Loucy (cell line): ENCODE results near the gene KIF21A.

ENCODE experiments used
- H2AFZ ChIP-seq: fragments of 200-600 bp; sonication (generic); 2 replicates; pipeline ENCODE4 v1.6.0; 2016; ENCODE audit warnings: antibody characterized with exemption, mild to moderate bottlenecking, low read length, moderate library complexity
- H3F3A ChIP-seq: fragments of 200-600 bp; 2 replicates; pipeline ENCODE4 v1.6.0; 2016; ENCODE audit warnings: antibody characterized with exemption, low read depth, mild to moderate bottlenecking
- H3K27me3 ChIP-seq: fragments of 200-600 bp; sonication (generic); 2 replicates; pipeline ENCODE4 v1.6.1; 2014; ENCODE audit warnings: low read length, mild to moderate bottlenecking; ENCODE audit not compliant: insufficient read depth, poor library complexity, severe bottlenecking
- H3K36me3 ChIP-seq: fragments of 200-600 bp; sonication (generic); 2 replicates; pipeline ENCODE4 v1.6.1; 2016; ENCODE audit warnings: low read length; ENCODE audit not compliant: insufficient read depth
- H3K4me1 ChIP-seq: fragments of 200-600 bp; sonication (generic); 2 replicates; pipeline ENCODE4 v1.5.1; 2014; ENCODE audit warnings: low read length, mild to moderate bottlenecking; ENCODE audit not compliant: insufficient read depth, poor library complexity, severe bottlenecking
- H3K4me2 ChIP-seq: fragments of 200-600 bp; sonication (generic); 2 replicates; pipeline ENCODE4 v1.6.0; 2014; ENCODE audit warnings: antibody characterized with exemption, low read length, low read depth, mild to moderate bottlenecking; ENCODE audit not compliant: poor library complexity, severe bottlenecking
- H3K4me3 ChIP-seq: fragments of 200-600 bp; sonication (generic); 2 replicates; pipeline ENCODE4 v1.5.1; 2014; ENCODE audit warnings: low read length, mild to moderate bottlenecking, mixed read lengths; ENCODE audit not compliant: poor library complexity, severe bottlenecking
- H3K79me2 ChIP-seq: fragments of 200-600 bp; sonication (generic); 2 replicates; pipeline ENCODE4 v1.6.1; 2014; ENCODE audit warnings: low read length; ENCODE audit not compliant: insufficient read depth
- H3K9ac ChIP-seq: fragments of 200-600 bp; sonication (generic); 2 replicates; pipeline ENCODE4 v1.6.0; 2014; ENCODE audit warnings: mild to moderate bottlenecking, low read depth, low read length, moderate library complexity; ENCODE audit not compliant: poor library complexity, severe bottlenecking
- H3K9me2 ChIP-seq: fragments of 200-600 bp; sonication (generic); replicated peaks from 2 replicates; pipeline ENCODE4 v1.6.1; 2016; ENCODE audit warnings: low read depth, low read length, mixed read lengths
- H3K9me3 ChIP-seq: fragments of 200-600 bp; sonication (generic); 2 replicates; pipeline ENCODE4 v1.6.1; 2014; ENCODE audit warnings: mild to moderate bottlenecking, antibody characterized with exemption, low read length, low read depth; ENCODE audit not compliant: insufficient read depth
- H4K20me1 ChIP-seq: fragments of 200-600 bp; sonication (generic); 2 replicates; pipeline ENCODE4 v1.6.0; 2014; ENCODE audit warnings: antibody characterized with exemption, low read length, mild to moderate bottlenecking; ENCODE audit not compliant: insufficient read depth, poor library complexity, severe bottlenecking
- EZH2phosphoT487 ChIP-seq: fragments of 200-600 bp; IDR thresholded peaks from 2 replicates; pipeline ENCODE4 v1.6.1; 2018; ENCODE audit warnings: antibody characterized with exemption, mild to moderate bottlenecking, moderate library complexity, borderline replicate concordance
- TF ChIP-seq, protein P1 (sequence below): fragments of 200-600 bp; sonication (generic); conservative IDR thresholded peaks from 2 replicates; pipeline ENCODE4 v1.5.1; 2014; ENCODE audit warnings: mild to moderate bottlenecking, antibody characterized with exemption, low read length

Gene KIF21A

DNA sequence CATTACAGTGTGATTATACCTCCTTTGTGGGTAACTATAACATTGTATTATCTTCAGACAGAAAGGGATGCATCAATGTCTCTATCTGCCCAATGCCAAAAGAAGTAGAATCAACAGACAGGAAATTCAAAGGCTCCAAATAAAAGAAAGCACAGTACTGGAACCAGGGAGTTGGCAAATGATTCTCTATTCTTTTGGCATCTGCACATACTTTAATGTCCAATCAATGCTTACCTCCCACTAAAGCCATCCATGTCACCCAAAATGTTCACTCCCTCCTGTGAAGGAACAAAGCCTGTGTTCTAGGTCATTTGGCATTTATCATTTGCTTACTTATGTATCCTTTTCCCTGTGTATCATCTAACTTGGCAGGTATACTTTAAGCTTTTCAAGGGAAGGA lies 36.7 kb downstream of the KIF21A start:
- no peaks in the 10 kb centered on the region for H3K36me3 ChIP-seq
- H3K9me3 ChIP-seq = no peaks in the 10 kb centered on the region
- no peak overlapping the region for H3K9ac ChIP-seq
- no peaks in the 10 kb centered on the region for H4K20me1 ChIP-seq
- no peaks in the 10 kb centered on the region for H3K79me2 ChIP-seq
- TF ChIP-seq EZH2phosphoT487 = no peak
- TF ChIP-seq, protein P1, sequence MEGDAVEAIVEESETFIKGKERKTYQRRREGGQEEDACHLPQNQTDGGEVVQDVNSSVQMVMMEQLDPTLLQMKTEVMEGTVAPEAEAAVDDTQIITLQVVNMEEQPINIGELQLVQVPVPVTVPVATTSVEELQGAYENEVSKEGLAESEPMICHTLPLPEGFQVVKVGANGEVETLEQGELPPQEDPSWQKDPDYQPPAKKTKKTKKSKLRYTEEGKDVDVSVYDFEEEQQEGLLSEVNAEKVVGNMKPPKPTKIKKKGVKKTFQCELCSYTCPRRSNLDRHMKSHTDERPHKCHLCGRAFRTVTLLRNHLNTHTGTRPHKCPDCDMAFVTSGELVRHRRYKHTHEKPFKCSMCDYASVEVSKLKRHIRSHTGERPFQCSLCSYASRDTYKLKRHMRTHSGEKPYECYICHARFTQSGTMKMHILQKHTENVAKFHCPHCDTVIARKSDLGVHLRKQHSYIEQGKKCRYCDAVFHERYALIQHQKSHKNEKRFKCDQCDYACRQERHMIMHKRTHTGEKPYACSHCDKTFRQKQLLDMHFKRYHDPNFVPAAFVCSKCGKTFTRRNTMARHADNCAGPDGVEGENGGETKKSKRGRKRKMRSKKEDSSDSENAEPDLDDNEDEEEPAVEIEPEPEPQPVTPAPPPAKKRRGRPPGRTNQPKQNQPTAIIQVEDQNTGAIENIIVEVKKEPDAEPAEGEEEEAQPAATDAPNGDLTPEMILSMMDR = no peak
- no peak overlapping the region for H3K4me2 ChIP-seq
- H3K4me1 ChIP-seq = no peaks in the 10 kb centered on the region
- no peaks in the 10 kb centered on the region for H3F3A ChIP-seq
- H3K4me3 ChIP-seq = no peak overlapping the region
- H2AFZ ChIP-seq = no peak overlapping the region
- H3K9me2 ChIP-seq = no peaks in the 10 kb centered on the region
- no peaks in the 10 kb centered on the region for H3K27me3 ChIP-seq

DNA sequence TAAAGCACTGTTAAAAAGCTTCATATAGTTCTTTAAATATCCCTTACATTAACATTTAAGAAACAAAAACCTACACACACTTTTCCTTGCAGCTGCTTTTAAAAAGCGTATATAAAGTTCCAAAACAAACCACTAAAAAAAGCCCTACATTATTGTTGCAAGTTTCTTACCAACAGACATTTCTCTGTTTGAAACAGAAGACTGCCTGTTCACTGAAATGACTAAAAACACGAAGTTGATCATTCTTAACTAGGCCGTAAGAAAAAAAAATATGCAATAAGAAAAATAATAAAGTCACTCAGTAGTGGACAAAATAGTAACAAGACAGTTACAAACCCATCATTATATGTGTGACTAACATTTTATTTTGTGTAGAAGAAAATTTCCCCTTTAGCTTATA lies 37.3 kb downstream of the KIF21A start:
- TF ChIP-seq, protein P1 = no peak
- no peak for TF ChIP-seq EZH2phosphoT487
- Histone ChIP-seq H3K4me3 (no peak overlapping the region), H3K79me2 (no peaks in the 10 kb centered on the region), H3K9me3 (no peaks in the 10 kb centered on the region), H4K20me1 (no peaks in the 10 kb centered on the region), H2AFZ (no peak overlapping the region), H3K27me3 (no peaks in the 10 kb centered on the region), H3K9me2 (no peaks in the 10 kb centered on the region), H3F3A (no peaks in the 10 kb centered on the region), H3K9ac (no peak overlapping the region), H3K4me2 (no peak overlapping the region), H3K4me1 (no peaks in the 10 kb centered on the region), H3K36me3 (no peaks in the 10 kb centered on the region)

DNA sequence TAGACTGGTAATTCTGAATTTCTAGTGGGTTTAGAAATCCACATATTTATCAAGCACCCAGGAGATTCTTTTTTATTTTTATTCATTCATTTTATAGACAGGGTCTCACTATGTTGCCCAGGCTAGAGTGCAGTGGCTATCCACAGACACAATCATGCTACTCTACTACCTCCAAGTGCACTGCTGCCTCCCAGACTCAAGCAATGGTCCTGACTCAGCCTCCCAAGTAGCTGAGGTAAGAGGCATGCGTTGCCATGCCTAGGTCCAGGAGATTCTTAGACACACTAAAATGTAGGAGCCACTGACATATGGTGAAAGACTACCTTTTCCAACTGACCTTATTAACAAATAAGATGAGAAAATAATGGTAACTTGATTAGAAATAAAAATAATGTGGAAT lies 38.9 kb downstream of the KIF21A start:
- no peaks in the 10 kb centered on the region for H3F3A ChIP-seq
- H2AFZ ChIP-seq = no peak overlapping the region
- no peaks in the 10 kb centered on the region for H3K9me2 ChIP-seq
- H3K9me3 ChIP-seq = no peaks in the 10 kb centered on the region
- TF ChIP-seq EZH2phosphoT487 = no peak
- TF ChIP-seq, protein P1 = no peak
- no peaks in the 10 kb centered on the region for H4K20me1 ChIP-seq
- H3K4me1 ChIP-seq = no peaks in the 10 kb centered on the region
- H3K36me3 ChIP-seq = no peaks in the 10 kb centered on the region
- H3K9ac ChIP-seq = no peak overlapping the region
- no peak overlapping the region for H3K4me3 ChIP-seq
- no peaks in the 10 kb centered on the region for H3K27me3 ChIP-seq
- H3K4me2 ChIP-seq = no peak overlapping the region
- H3K79me2 ChIP-seq = no peaks in the 10 kb centered on the region
